HEK293 (cell line): ENCODE measurements around the gene BLOC1S2.

Experiments used
- GLI4 ChIP-seq: fragments of 450-650 bp; formaldehyde crosslinking; IDR thresholded peaks from 2 replicates; pipeline ENCODE4 v1.5.1; 2016; ENCODE audit warnings: missing biosample characterization, missing genetic modification characterization
- HOXC10 ChIP-seq: sonication (generic); formaldehyde crosslinking; IDR thresholded peaks from 2 replicates; pipeline ENCODE4 v1.8.1; 2023; ENCODE audit warnings: mild to moderate bottlenecking, missing genetic modification reagents
- REST ChIP-seq: fragments of 450-650 bp; formaldehyde crosslinking; IDR thresholded peaks from 2 replicates; pipeline ENCODE4 v1.5.1; 2016; ENCODE audit warnings: missing biosample characterization, missing genetic modification characterization
- SCRT1 ChIP-seq: fragments of 450-650 bp; formaldehyde crosslinking; IDR thresholded peaks from 2 replicates; pipeline ENCODE4 v1.5.1; 2016; ENCODE audit warnings: missing biosample characterization, missing genetic modification characterization, borderline replicate concordance
- TSHZ1 ChIP-seq: fragments of 450-650 bp; formaldehyde crosslinking; IDR thresholded peaks from 2 replicates; pipeline ENCODE4 v1.5.1; 2016; ENCODE audit warnings: missing biosample characterization, missing genetic modification characterization, borderline replicate concordance
- ZBTB1 ChIP-seq: fragments of 450-650 bp; formaldehyde crosslinking; IDR thresholded peaks from 2 replicates; pipeline ENCODE4 v1.5.1; 2016; ENCODE audit warnings: missing biosample characterization, missing genetic modification characterization
- ZBTB21 ChIP-seq: fragments of 450-650 bp; formaldehyde crosslinking; IDR thresholded peaks from 2 replicates; pipeline ENCODE4 v1.5.1; 2017; ENCODE audit warnings: missing biosample characterization, missing genetic modification characterization
- ZBTB8A ChIP-seq: fragments of 450-650 bp; formaldehyde crosslinking; IDR thresholded peaks from 2 replicates; pipeline ENCODE4 v1.5.1; 2016; ENCODE audit warnings: missing biosample characterization, missing genetic modification characterization
- ZFP69B ChIP-seq: fragments of 450-650 bp; formaldehyde crosslinking; IDR thresholded peaks from 2 replicates; pipeline ENCODE4 v1.5.1; 2016; ENCODE audit warnings: missing biosample characterization, missing genetic modification characterization
- ZNF140 ChIP-seq: fragments of 450-650 bp; formaldehyde crosslinking; IDR thresholded peaks from 2 replicates; pipeline ENCODE4 v1.5.1; 2016; ENCODE audit warnings: missing biosample characterization, missing genetic modification characterization
- ZNF146 ChIP-seq: fragments of 450-650 bp; formaldehyde crosslinking; IDR thresholded peaks from 2 replicates; pipeline ENCODE4 v1.5.1; 2016; ENCODE audit warnings: missing biosample characterization, missing genetic modification characterization
- ZNF174 ChIP-seq: fragments of 450-650 bp; formaldehyde crosslinking; IDR thresholded peaks from 2 replicates; pipeline ENCODE4 v1.5.0; 2017; ENCODE audit warnings: missing biosample characterization, mild to moderate bottlenecking, missing genetic modification characterization
- ZNF214 ChIP-seq: fragments of 450-650 bp; formaldehyde crosslinking; IDR thresholded peaks from 2 replicates; pipeline ENCODE4 v1.5.1; 2017; ENCODE audit warnings: missing biosample characterization, mild to moderate bottlenecking, missing genetic modification characterization, borderline replicate concordance
- ZNF24 ChIP-seq: fragments of 450-650 bp; formaldehyde crosslinking; IDR thresholded peaks from 2 replicates; pipeline ENCODE4 v1.5.1; 2016; ENCODE audit warnings: missing biosample characterization, missing genetic modification characterization
- ZNF280D ChIP-seq: fragments of 450-650 bp; formaldehyde crosslinking; IDR thresholded peaks from 2 replicates; pipeline ENCODE4 v1.5.1; 2016; ENCODE audit warnings: missing biosample characterization, missing genetic modification characterization
- ZNF335 ChIP-seq: fragments of 450-650 bp; formaldehyde crosslinking; conservative IDR thresholded peaks from 2 replicates; pipeline ENCODE4 v1.5.1; 2016; ENCODE audit warnings: missing biosample characterization, missing genetic modification characterization
- ZNF362 ChIP-seq: fragments of 450-650 bp; formaldehyde crosslinking; IDR thresholded peaks from 2 replicates; pipeline ENCODE4 v1.5.1; 2016; ENCODE audit warnings: missing biosample characterization, missing genetic modification characterization
- ZNF391 ChIP-seq: fragments of 450-650 bp; formaldehyde crosslinking; IDR thresholded peaks from 2 replicates; pipeline ENCODE4 v1.5.1; 2016; ENCODE audit warnings: low read depth, missing biosample characterization, missing genetic modification characterization, borderline replicate concordance
- ZNF488 ChIP-seq: fragments of 450-650 bp; formaldehyde crosslinking; IDR thresholded peaks from 2 replicates; pipeline ENCODE4 v1.5.1; 2016; ENCODE audit warnings: missing biosample characterization, missing genetic modification characterization
- ZNF530 ChIP-seq: fragments of 450-650 bp; formaldehyde crosslinking; IDR thresholded peaks from 2 replicates; pipeline ENCODE4 v1.5.1; 2016; ENCODE audit warnings: low read depth, missing biosample characterization, missing genetic modification characterization
- ZNF544 ChIP-seq: fragments of 450-650 bp; formaldehyde crosslinking; IDR thresholded peaks from 2 replicates; pipeline ENCODE4 v1.5.0; 2017; ENCODE audit warnings: missing biosample characterization, missing genetic modification characterization
- ZNF571 ChIP-seq: fragments of 450-650 bp; formaldehyde crosslinking; IDR thresholded peaks from 2 replicates; pipeline ENCODE4 v1.5.0; 2017; ENCODE audit warnings: missing biosample characterization, missing genetic modification characterization
- ZNF645 ChIP-seq: fragments of 450-650 bp; formaldehyde crosslinking; IDR thresholded peaks from 2 replicates; pipeline ENCODE4; 2016; ENCODE audit warnings: missing biosample characterization, missing genetic modification characterization
- ZNF654 ChIP-seq: fragments of 450-650 bp; formaldehyde crosslinking; IDR thresholded peaks from 2 replicates; pipeline ENCODE4 v1.5.1; 2016; ENCODE audit warnings: low read depth, missing biosample characterization, missing genetic modification characterization
- ZNF660 ChIP-seq: fragments of 450-650 bp; IDR thresholded peaks from 2 replicates; pipeline ENCODE4 v1.5.1; 2018; ENCODE audit warnings: missing biosample characterization, mild to moderate bottlenecking, missing genetic modification characterization

Gene BLOC1S2

GRCh38 chr10:100286051-100287033, at the start of gene BLOC1S2 (continued):
- TF ChIP-seq HOXC10 (CRISPR knock-in tag) (no peak), ZNF140 (no peak), ZNF362 (tag by site-specific recombination) (peak; percentile 76; the same call in 1 of the 2 replicates), TSHZ1 (tag by site-specific recombination) (no peak), ZNF24 (tag by site-specific recombination) (peak; percentile 60; the same call in 1 of the 2 replicates), ZNF335 (peak; percentile 99), ZNF654 (tag by site-specific recombination) (no peak), REST (tag by site-specific recombination) (peak; percentile 38), ZNF146 (tag by site-specific recombination) (peak; percentile 50; the same call in 1 of the 2 replicates), GLI4 (tag by site-specific recombination) (peak; percentile 89), ZBTB8A (tag by site-specific recombination) (peak; percentile 82), ZBTB21 (tag by site-specific recombination) (no peak), ZFP69B (tag by site-specific recombination) (peak; percentile 72; the same call in 1 of the 2 replicates), ZNF530 (no peak), ZNF214 (tag by site-specific recombination) (no peak), ZNF544 (tag by site-specific recombination) (no peak), ZNF660 (tag by site-specific recombination) (peak; percentile 66; the same call in 1 of the 2 replicates), ZNF280D (tag by site-specific recombination) (peak; percentile 76), ZBTB1 (no peak), ZNF645 (tag by site-specific recombination) (no peak), ZNF488 (tag by site-specific recombination) (peak; percentile 42; the same call in 1 of the 2 replicates), ZNF174 (no peak), SCRT1 (tag by site-specific recombination) (peak; percentile 47; the same call in 1 of the 2 replicates), ZNF391 (tag by site-specific recombination) (peak; percentile 86; the same call in 1 of the 2 replicates), ZNF571 (tag by site-specific recombination) (no peak)
